DMS79 (cell line): ENCODE measurements around the gene PSD2.

Experiments used
- DNase-seq: peaks from one replicate; lab custom pipeline; 2025; lab: John Stamatoyannopoulos, UW

The PSD2 gene

DNA sequence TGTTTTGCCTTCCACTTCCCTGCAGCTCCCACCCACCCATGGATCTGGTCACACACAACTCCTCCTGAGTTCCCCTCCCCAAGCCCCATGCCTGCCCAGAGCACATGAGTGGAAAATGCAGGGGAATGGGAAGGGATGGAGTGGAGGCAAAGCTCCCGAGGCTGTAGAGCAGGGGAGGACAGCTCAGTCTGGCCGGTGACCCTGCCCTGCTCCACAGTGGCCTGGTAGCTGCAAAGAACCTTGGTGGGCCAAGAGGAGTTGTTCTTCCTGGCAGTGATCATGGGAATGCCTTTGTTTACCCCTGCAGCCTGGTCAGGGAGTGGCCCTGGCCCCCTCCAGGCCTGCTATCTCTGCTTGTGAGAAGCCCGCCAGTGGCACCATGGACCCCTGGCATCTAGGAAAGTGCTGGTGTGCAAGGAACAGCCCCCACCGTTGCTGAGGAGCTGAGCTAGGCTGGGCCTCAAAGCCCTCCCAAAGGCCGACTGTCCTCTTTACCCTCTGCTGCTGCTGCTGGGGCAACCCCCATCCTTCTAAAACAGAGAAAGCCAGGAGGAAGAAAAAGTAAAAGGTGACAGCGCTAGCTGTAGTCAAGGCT is 60.4 kb downstream of the PSD2 start:
- no peak for DNase-seq

DNA sequence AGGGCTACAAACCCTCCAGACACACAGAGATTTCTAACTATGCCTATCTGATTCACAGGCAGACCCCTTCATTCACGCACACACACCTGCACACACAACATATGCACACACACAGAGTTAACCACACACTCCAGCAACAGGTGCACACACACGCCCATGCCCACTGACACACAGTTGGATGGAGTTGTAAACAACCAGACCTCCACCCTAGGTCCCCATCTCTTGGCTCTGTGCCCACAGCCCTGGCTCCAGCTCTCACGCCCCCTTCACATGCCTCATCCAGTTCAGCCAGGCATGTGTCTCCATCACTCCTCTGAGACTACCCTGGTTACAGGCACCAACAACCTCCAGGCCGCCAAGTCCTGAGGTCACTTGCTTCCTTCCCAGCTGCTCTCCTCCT is 61.1 kb downstream of the PSD2 start:
- DNase-seq: peak; percentile 68

DNA sequence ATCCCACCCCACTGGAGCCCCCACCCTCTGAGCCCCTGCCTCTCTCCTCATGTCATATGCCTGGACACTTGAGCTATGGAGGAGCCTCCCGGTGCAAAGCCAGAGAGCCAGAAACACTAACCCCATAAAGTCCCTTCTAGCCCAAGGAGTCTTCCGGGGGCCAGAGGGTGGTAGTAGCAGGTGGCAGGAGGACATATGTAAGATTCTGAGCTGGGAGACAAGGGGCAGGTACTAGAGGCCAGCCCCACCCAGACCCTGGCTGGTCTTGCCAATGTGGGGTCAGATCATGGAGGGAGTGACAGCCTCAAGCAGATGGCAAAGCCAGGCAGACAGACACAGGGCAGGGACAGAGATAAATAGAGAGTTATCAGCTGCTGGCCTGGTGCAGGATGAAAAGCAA is 63.4 kb downstream of the PSD2 start:
- DNase-seq: no peak

DNA sequence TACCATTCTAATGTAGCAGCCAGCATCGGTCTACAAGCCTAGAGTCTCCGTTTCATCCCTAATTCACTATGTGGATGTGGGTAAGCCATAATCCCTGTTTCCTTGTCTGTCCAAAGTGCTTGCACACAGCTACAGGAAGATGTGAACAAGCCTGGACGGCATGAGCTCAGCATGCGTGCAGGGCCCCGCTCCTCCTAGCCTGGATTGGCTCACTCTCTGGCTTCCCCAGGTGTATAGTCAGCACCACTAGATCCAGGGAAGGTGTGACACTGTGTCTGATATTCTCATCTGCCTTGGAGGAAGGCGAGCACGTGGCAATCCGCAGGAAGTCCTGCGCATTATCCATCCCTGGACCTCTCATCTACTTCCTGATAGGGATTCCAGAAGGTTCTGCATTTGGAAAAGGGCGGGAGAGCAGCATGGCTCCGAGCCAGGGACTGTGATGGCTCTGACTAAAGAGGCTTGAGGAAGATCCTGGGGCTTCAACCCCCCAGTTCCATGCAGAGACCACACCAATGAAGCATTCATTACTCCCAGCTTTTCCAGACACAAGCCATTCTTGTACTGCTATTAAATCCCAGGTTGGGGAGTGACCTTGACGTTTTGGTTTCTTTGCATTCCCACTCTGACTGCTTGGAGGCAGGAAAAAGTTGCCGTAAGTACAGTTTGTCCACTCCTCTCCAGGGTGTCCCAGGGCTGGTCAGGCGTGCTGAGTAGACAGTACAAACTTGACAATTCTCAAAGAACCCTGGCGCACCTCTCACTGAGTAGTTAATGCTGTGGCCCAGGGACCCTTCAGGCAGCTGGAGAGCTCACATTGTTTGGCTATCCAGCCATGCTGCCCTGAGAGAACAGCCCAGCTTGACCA is 65.6 kb downstream of the PSD2 start:
- DNase-seq: no peak

DNA sequence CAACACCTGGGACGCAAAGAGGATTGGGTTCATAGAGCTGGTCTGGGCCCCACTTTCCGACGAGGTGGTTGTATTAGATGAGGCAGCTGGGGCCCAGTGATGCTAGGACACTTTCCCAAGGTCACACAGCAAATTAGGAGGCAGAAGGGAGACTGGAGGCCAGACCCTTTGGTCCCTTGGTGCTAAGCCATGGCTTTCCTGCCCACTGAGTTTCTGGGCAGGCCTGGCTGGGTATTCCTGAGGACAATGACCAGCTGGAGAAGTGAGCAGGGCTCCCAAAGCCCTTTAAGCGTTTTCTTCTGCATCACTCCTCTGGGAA is 66.2 kb downstream of the PSD2 start:
- no peak for DNase-seq

DNA sequence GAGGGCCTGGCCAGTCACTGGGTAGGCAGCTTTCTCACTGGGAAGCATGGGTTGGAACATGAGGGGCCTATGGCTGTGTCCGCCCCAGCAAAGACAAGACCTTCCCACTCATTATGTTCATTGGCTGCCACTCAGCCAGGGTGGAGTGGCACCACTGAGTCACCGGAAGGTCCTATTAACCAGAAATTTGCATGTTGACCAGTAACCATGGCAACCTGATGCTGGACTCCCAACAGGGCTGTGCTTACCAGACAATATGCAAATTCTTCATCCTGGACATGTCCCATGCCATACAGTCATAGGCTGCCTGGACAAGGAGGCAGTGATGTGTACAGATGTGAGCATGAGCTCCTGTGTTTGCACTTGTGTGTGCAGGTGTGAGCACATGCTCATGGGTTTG is 66.7 kb downstream of the PSD2 start:
- no peak for DNase-seq

DNA sequence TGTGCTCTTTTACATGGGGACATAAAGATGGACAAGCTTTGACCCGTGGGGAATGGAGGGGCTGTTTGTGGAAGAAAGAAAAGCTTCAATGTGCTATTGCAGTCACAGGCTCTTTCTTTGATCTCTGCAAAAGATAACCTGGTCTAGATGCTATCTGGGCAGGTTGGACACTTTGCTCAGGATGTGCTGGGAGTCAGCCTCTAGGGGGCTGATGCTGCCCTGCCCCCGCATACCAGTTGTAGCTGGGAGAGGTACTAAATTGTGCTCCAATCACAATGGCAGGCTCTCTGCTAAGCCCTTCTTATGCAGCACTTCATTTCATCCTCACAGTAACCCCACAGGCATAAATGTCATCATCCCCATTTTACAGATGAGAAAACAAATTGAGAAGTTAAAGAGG is 67.2 kb downstream of the PSD2 start:
- DNase-seq: no peak

DNA sequence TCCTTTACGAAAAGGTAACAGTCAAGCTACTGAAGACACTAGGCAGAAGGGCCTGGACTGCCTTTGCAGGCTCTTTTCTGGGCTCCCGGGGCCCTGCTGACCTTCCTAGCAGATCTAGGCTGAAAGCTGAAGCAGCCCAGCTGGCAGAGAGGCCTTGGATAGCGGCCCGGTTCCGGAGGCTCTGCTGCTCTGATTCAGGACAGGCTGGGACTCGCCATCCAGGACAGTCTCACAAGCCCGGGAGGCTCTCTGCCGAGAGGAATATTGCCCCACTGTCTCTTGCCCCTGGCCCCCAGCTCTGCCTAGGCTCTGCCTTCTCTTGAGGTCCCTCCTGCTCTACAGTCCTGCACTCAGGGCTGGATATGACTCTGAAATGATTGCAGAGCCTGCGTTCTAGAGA is 67.8 kb downstream of the PSD2 start:
- DNase-seq: no peak

DNA sequence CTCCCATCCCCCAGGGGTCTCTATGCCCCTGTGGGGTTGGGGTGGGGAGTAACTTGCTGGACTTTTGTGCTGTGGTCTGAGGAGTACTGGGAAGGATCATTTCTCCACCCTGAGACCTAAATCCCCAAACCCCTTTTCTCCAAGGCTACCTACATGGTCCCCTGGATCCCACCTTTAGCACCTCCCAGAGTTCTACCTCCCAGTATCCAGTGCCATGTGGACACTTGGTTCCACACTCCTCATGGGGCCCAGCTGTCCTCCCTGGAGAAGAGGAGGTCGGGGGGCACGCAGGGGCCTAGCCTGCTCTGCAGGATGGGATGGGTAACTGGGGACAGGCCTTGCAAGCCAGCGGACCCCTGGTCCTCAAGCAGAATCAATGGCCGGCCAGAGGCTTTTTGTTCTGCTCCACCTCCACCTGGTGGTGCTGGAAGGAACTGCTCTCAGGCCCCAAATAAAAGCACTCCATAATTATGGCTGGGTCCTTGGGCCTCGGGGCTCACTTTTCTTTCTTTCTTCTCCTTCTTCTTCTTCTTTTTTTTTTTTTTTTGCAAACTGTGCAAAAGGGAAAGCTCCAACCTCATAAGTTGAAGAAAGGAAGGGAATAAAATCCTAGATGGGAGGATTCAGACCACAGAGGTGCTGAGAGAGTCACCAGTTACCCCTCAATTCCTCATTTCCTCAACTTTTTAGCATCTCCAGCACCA is 68.4 kb downstream of the PSD2 start:
- no peak for DNase-seq

DNA sequence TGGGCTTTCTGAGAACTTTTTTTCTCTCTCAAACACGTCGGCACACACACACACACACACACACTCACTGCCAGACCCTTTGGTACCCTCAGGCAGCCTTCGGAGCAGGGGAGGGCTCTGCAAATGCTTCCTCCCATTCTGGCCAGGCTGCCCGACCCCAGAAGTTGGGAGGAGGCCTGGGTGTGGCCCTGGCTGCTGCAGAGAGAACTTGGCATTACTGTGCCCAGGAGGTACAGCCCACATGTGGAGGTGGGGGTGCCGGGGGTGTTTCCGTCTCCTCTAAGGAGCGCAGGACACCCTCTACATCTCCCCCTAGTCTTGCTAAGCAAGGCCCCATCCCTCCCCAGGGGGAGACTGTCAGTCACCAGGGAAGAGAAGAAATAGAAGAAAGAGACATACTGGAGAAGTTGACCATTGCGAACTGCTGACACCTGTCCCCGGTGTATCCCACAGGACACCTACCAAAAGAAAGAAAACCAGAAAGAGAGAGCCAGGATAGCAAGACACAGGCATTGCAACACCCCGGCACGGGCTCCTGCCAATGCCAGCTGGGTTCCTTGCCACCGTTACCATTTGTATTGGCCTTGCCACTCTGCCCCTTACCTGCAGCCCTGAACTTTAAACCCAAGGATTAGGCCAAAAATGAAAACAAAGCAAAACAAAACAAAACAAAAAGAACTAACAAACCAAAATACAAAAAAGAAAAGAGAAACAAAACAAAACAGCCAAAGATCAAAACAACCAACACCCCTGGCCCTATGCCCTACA is 69.3 kb downstream of the PSD2 start:
- DNase-seq: no peak

DNA sequence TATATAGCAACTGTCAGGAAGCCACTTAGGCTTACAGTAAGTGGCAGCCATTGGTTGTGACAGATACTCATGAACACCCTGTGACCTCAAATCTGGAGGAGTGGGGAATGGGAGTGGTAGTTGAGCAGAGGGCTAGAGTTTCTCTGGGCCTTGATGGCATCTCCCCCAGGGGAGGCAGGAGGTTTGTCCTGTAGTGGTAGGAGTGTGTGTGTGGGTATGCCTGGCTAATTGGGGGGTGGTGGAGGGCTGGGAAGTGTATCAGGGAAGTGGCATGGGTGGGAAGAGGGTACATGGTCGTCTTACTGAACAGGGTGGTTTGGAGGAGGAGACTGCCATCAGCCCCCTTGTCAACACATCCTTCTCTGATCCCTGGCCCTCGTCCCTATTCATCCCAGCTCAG is 71.5 kb downstream of the PSD2 start:
- no peak for DNase-seq

DNA sequence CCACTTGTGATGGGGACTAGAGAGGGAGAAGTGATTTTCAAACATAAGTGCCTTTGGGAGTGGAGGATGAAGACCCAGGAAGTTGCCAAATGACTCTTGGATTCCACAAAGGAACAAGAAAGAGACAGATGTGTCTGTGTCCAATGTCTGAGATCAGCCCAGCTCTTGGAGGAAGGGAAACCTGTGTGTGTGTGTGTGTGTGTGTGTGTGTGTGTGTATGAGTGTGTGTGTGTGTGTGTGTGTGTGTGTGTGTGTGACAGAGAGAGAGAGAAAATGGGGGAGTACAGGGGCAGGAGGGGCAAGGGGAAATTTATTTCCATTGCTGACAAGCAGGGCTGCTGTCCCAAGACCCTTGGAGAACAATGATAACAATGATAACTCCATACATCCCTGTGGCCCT is 72.0 kb downstream of the PSD2 start:
- no peak for DNase-seq

DNA sequence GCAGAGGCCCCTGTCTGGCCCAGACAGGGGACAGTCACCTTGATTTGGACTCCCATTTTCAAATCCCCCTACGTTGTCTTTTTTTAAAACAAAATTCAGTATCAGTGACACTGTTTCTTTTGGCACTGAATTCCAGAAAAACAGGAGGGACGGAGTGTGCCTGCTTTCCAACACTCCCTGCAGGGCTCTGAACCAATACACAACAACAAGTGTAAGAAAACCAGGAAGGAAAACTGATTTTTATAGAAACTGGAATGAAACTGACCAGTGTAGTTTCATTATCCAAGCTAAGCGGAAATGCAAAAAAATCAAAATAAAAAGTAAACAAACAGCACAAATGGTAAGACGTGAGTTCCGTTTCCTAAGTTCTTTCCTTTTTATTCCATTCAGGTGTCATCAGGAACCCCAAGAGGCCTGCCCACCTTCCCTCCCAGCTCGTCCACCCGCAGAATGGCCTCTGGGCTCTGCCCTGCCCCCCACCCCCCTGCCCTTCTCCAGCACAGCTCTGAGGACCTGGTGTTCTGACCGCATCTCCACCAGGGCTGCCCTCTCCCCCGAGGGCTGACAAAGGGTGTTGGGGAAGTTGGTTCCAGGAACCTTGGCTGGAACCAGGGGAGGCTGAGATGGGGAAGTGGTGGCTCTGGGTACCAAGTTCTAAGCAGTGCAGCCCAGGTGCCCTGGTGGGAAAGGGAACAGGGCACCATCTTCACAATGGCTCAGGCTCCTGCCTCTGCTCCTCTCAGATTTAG is 73.6 kb downstream of the PSD2 start:
- DNase-seq: no peak

DNA sequence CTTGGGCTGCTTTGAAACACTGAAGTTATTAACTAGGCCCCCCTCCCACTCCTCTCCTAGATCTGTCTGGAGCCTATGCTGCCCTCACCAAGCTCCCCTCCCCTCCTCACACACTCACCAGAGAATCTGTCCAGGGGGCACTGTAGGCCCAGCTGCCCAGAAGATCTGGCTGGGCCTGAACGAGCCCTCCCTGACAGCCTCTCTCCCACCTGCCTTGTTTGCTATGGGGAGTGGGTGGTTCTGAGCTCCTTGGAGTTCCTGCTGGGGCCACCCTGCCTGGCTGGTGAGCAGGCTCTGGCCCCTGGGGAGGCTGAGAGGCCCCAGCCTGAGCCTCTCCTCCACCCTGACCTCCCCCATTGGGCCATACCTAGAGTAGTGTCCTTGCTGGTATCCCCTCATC is 75.1 kb downstream of the PSD2 start:
- no peak for DNase-seq

DNA sequence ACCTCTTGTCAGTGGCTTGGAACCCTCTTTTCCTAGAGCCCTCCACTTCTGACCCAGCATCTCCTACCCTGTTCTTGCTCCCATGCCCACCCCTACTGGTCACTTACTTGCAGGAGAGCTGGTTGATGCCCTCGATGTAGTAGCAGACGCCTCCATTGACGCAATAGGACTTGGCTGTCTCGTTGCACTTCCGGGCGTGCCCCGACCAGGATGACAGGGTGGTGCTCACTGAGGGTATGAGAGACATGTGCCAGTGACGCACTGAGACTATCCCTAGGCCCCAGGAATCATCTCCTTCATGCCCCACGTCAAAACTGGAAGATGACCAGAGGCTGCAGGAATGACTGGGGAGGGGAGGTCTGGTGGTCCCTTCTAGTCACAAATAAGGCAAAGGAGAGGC is 76.0 kb downstream of the PSD2 start:
- DNase-seq: no peak

DNA sequence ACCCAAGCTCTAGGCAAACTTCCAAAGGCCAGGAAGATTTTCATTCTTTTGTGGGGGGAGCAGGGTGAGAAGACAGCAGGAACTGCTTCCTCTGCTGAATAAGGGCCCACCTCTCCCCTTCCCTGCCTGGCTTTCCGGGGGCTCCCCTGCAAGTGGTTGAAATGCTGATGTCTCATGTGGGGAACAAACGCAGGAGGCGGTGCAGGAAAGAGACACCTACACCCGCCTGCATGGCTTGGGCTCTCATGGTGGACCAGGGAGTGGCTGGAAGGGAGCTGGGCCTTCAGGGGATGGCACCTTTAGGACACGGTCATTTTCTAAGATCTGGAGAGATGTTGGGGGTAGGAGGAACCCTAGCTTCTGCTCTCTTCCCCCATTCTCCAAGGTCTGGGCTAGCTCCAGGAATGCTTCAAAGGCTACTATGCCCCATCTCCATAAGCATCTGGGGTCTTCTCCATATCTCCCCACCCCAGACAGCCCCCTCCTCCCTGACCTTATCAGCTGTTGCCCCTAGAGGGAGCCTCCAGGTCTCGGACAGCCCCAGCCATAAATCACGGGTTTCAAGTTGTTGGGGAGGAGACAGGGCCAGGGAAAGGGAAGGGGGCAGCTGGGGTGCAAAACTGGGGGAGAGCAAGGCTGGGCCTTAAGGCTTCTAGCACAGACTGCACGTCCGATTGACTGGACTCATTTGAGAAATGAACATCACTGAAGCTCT is 76.6 kb downstream of the PSD2 start:
- no peak for DNase-seq

DNA sequence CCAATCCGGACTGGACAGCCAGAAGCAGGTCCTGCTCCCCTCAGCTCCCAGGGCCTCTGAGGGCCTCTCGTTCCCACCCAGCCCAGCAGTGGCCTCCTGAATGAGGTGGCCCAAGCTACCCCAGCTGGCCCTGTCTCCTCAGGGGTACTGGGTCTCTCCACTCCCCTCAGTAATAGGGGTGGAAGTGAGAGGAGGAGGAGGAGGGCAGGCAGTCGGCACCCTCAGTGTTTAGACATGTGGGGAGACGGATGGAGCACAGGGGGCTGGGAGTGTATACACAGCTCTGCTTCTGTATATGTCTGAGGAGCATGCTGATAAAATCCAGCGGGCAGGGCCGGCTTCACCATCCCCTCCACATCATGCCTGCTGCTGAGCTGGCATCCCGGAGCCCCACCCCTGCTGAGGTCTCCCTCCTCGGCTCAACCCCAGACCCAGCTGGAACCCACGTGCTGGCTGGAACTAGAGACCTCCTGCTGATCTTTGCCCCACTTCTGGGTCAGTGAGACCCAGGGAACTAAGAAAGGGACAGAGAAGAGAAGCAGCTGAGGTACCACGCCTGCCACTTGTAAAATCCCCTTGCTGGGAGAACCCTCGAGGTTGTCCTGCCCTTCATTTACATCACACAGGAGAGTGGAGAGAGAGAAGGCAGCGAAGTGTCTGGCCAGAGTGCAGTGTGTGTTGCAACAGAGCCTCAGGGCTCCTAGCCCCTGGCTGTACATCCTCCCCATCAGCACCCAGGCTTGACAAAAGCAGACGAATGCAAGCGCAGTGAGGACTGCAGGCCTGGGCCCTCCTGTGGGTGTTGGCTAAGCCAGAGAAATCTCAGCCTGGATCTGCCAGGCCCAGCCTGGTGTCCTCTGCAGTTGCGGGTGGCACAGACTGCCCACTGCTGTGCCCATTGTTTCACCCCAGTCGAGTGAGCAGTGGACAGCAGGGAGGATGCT is 77.5 kb downstream of the PSD2 start:
- no peak for DNase-seq

DNA sequence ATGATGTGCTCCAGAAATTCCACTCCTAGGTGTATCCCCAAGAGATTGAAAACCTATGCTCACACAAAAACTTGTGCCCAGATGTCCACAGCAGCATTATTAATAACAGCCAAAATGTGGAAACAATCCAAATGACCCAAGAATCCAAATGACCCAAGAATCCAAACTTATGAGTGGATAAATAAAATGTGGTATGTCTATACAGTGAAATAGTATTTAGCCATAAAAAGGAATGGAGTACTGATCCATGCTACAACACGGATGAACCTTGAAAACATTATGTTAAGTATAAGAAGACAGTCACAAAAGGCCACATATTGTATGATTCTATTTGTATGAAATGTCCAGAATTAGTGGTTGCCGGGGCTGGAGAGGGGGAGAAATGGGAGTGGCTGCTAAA is 80.3 kb downstream of the PSD2 start:
- no peak for DNase-seq

DNA sequence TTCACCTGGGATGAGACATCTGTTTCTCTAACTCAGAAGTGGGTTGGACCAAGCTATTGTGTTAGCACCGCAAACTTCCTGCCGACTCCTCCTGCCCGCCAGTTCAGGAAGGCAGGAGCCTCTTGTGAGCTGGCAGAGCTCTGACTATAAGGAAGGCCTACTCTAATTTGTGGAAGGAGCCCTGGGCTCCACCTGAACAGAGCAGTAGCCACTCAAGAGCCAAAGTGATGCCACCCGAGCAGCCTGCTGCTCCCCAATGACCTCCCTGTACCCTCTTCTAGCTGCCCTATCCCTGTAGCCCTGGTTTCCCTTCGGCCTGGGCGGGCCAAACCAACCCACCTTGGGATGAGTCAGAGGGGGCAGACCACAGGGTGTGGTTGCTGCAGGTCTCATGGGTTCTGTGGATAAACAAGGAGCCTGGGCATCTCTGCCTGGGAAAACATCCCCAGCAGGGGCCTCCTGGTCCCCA is 81.6 kb downstream of the PSD2 start:
- no peak for DNase-seq

DNA sequence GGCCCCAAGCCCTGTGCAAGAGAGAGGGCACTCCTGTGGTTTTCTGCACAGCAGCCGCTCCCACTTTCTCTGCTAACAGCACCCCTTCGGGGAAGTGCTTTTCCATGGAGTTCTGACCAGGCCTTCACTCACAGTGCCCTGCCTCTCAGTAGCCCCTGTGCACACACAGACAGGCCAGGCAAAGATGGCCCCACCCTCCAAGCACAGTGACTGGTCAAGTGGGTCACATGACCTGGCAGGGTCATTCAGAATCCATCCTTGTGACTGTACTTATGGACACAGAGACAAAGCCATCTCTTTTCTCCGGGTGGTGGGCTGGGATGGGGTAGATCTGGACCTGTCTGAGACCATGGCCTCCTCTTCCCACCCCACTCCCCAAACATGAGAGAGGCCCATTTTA is 82.5 kb downstream of the PSD2 start:
- no peak for DNase-seq
